ENCODE data around the gene HDAC11. TPM values are rescaled to one million over a fixed set of nuclear protein-coding genes. Genes with fewer than 3 reads are reported as not detected.

HDAC11 gene
- 6.5 to 9.1 TPM (median 8.4 TPM) in 5 replicates for total RNA-seq (2022; extraction: Qiagen RNA extraction)

GRCh38 chr3:13479582-13480339 is at the start of gene HDAC11:
HDAC11 (plus strand) TSS chr3:13480306; CDS start chr3:13480348, 42 bp downstream.

GRCh38 chr3:13548696-13549622 is 68.9 kb downstream of the HDAC11 start, which contains the start of gene FBLN2:
FBLN2 (plus strand) TSS chr3:13549125; CDS start chr3:13570356, 21,231 bp downstream.

Other genes with a start within 250 kb of the HDAC11 start
- gene NUP210, start 60.0 kb upstream of the HDAC11 start, total RNA-seq (2022; extraction: Qiagen RNA extraction): 28.6 to 44.1 TPM (median 40.4 TPM) in 5 replicates
- 1.6 to 3.5 TPM (median 2.1 TPM) in 5 replicates for gene FBLN2, start 68.8 kb downstream of the HDAC11 start, total RNA-seq (2022; extraction: Qiagen RNA extraction)